Heart left ventricle (tissue), 16 donors: ENCODE data around the gene KIAA0753. TPM values are rescaled to one million over a fixed set of nuclear protein-coding genes. Genes with fewer than 3 reads are reported as not detected.
"Not testable (repeated sequence)": the region's sequence is repeated elsewhere in the genome, so short reads cannot be mapped to it uniquely, and the experiment has no call there.

ENCODE experiments used
- ATAC-seq, 4 donors: fragments of 200-7000 bp; cut with Tn5 transposase; one replicate each; pipeline ENCODE4 v1.9.1; 2020 to 2022; ENCODE audit warnings: moderate library complexity in 4 of 4, mild to moderate bottlenecking in 3 of 4, moderate number of reproducible peaks in 1 of 4
- DNase-seq, 5 donors: peaks; one replicate each; pipeline ENCODE4 v3.0.0-alpha.2; 2020
- H3K27ac ChIP-seq, 12 donors: fragments of 200-600 bp; sonication (generic) in 4 of 12; one replicate each; pipeline versions ENCODE4 v1.5.0 to v1.8.0; 2016 to 2022; ENCODE audit warnings: mild to moderate bottlenecking in 2 of 12
- H3K27me3 ChIP-seq, 9 donors: fragments of 200-600 bp; sonication (generic) in 2 of 9; one replicate each; pipeline versions ENCODE4 v1.5.1 to v1.8.0; 2016 to 2022; ENCODE audit warnings: mild to moderate bottlenecking in 3 of 9
- H3K36me3 ChIP-seq, 9 donors: fragments of 200-600 bp; sonication (generic) in 2 of 9; one replicate each; pipeline versions ENCODE4 v1.5.0 to v1.8.0; 2018 to 2022; ENCODE audit warnings: mild to moderate bottlenecking in 2 of 9
- H3K4me1 ChIP-seq, 12 donors: fragments of 200-600 bp; sonication (generic) in 4 of 12; one replicate each; pipeline versions ENCODE4 v1.5.0 to v1.8.0; 2016 to 2022; ENCODE audit warnings: mild to moderate bottlenecking in 3 of 12
- H3K4me3 ChIP-seq, 12 donors: fragments of 200-600 bp; sonication (generic) in 4 of 12; one replicate each; pipeline versions ENCODE4 v1.5.0 to v1.8.0; 2017 to 2022; ENCODE audit warnings: mild to moderate bottlenecking in 9 of 12, moderate library complexity in 4 of 12
- H3K9me3 ChIP-seq, 12 donors: fragments of 200-600 bp; sonication (generic) in 4 of 12; one replicate each; pipeline versions ENCODE4 v1.5.0 to v1.8.0; 2016 to 2022; ENCODE audit warnings: mild to moderate bottlenecking in 1 of 12
- CTCF ChIP-seq, 12 donors: fragments of 200-600 bp; sonication (generic) in 4 of 12; IDR thresholded peaks; one replicate each; pipeline versions ENCODE4 v1.5.0 to v1.8.0; 2018 to 2022; ENCODE audit warnings: antibody characterized with exemption in 12 of 12, mild to moderate bottlenecking in 5 of 12
- POLR2A ChIP-seq, 2 donors: fragments of 450-650 bp; IDR thresholded peaks; one replicate each; pipeline ENCODE4 v1.6.1; 2017; ENCODE audit warnings: antibody characterized with exemption in 2 of 2, mild to moderate bottlenecking in 2 of 2, moderate library complexity in 2 of 2
- WGBS, 4 donors: extraction: QIAGEN DNeasy Blood & Tissue Kit in 2 of 4; methylation state at CpG; one replicate each; pipeline versions ENCODE4 v1.1.5 to v1.1.7; 2013 to 2018; 5-methylcytosine and 5-hydroxymethylcytosine counted together
- intact Hi-C, 10 donors: fragments of 100-400 bp; cut with DNase I; formaldehyde crosslinking; loops; one replicate each; pipeline versions ENCODE4 v1.11.1 to v1.14.2; 2022
- polyA plus RNA-seq, 2 donors: library from polyadenylated mRNA; stranded (reverse); fragments of 200-250 nt; gene quantifications; one replicate each; pipeline ENCODE4 v1.2.3, GENCODE V29; 2013
- total RNA-seq, 9 donors: library from RNA; depleted of rRNA in 2 of 9; stranded (reverse); fragments of >200 nt in 2 of 9; fragmentation: NEBNext Ultra II Directional in 3 of 9; extraction: Animal tissue kit (Norgen Biotek cat#: 25700) in 3 of 9; gene quantifications; one replicate each; pipeline versions ENCODE4 v1.1.0 to v1.2.4, GENCODE V29; 2016 to 2023
- donor health status: ischemic (EF 13 %, LVEDD 7.1; RV severe dilation, severe dysfunction).
- donor health status: healthy with polysubstance abuse.
- donor health status: DM: no; HTN: yes; CAD: no.
- donor health status: DM: no; HTN: no; CAD: no.
- donor health status: ischemic (EF 25% LVEDD 6.9; RV normal size, moderate dysfunction).
- donor health status: ischemic (EF 25% LVEDD 5.7; RV mildly dilated, moderate dysfunction).
- donor health status: healthy.
- donor health status: DM: yes; HTN: yes; CAD: no.
- donor health status: ischemic (EF 35%, LVEDD 5.7; RV mildly dilated, moderate dysfunction).
- donor health status: nonischemic (EF 11% LVEDD 7.7; RV severe dilation, severe dysfunction).
- donor health status: DM: yes; HTN: yes; CAD: no.
- donor health status: PGD.
- donor health status: ischemic (EF 29% LVEDD 5.4; RV normal size, mild dysfunction).
- donor health status: nonischemic (EF 23%, LVEDD 6.1; RV moderate dilation, normal function).

Gene KIAA0753
- total and polyA plus RNA-seq, 11 donors: 2.7 to 10.2 (median 5.0) TPM

GRCh38 chr17:6574687-6575595, 65.6 kb downstream of the KIAA0753 start:
- Histone ChIP-seq H3K27me3 (no peaks in the 10 kb centered on the region), H3K9me3 (no peaks in the 10 kb centered on the region), H3K36me3 (peaks cover 0 to 31% (median 23%) of the 10 kb centered on the region in 9 donors), H3K27ac (peak overlapping the region in 4 of 12 donors; percentile 13 to 45 (median 28)), H3K4me1 (peaks cover 0 to 24% (median 11%) of the 10 kb centered on the region in 12 donors), H3K4me3 (no peak overlapping the region)
- intact Hi-C loops: loop anchor here in 5 of 10 donors (2.0 to 10.0 kb wide), 3 partner anchors 100 to 108 kb away; no protein-coding TSS in a partner anchor
- TF ChIP-seq POLR2A (IDR thresholded peaks at IDR 0.05): no peak
- TF ChIP-seq CTCF (IDR thresholded peaks at IDR 0.05): no peak
- peak in 4 of 5 donors; percentile 48 to 70 (median 54) for DNase-seq
- peak; percentile 42 to 88 (median 84) for ATAC-seq
- 28 to 37% (median 34%) methylated on average over 23 of the region's 23 CpGs for WGBS, 4 donors

DNA sequence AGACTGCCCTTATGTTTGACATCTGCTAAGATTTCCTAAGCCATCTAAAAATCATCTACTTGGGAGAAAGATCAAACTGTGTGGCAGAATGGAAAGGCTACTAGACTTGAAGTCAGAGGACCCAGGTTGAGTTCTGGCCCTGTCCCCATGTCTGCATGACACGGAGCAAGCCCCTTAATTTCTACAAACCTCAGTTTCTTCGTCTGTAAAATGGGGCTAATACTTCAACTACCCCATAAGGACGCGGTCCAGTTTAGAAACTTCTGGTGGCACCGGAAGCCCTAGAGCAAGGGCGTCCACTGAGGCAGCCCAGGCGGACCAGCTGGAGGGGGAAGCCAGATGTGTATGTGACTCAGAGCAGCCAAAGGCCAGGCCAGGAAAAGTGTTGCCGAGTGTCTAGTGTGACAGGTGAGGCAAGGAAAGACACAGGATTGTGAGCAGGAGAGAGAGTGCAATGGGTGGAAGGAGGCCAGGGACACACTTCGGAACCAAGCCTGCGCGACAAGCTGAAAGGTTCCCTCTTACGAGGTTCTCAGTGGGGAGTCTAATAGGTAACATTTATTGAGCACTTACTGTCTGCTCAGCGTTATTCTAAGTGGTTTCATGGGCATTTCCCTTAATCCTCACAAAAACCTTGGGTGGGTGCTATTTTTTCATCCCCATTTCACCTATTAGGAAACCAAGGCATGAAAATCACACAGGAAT, 66.4 kb downstream of the KIAA0753 start:
- no peak overlapping the region for H3K27ac ChIP-seq
- peaks cover 0 to 23% (median 16%) of the 10 kb centered on the region in 9 donors for H3K36me3 ChIP-seq
- DNase-seq (no peak), ATAC-seq (no peak)
- WGBS, 4 donors: 97 to 98% (median 97%) methylated on average over 13 of the region's 13 CpGs
- H3K4me1 ChIP-seq: peaks cover 0 to 24% (median 11%) of the 10 kb centered on the region in 12 donors
- intact Hi-C loops: loop anchor here in 5 of 10 donors (2.0 to 10.0 kb wide), 3 partner anchors 99 to 107 kb away; no protein-coding TSS in a partner anchor
- no peaks in the 10 kb centered on the region for H3K27me3 ChIP-seq
- no peak for TF ChIP-seq CTCF (IDR thresholded peaks at IDR 0.05)
- H3K4me3 ChIP-seq: no peak overlapping the region
- no peaks in the 10 kb centered on the region for H3K9me3 ChIP-seq

GRCh38 chr17:6573495-6573894, 67.0 kb downstream of the KIAA0753 start:
- H3K9me3 ChIP-seq, DNase-seq, H3K27me3 ChIP-seq, H3K27ac ChIP-seq, ATAC-seq, H3K4me3 ChIP-seq: not testable (repeated sequence)
- peaks cover 0 to 24% (median 11%) of the 10 kb centered on the region in 12 donors for H3K4me1 ChIP-seq
- 96 to 99% (median 97%) methylated on average over 6 of the region's 6 CpGs for WGBS, 4 donors
- intact Hi-C loops: loop anchor here in 4 of 10 donors (5.0 to 10.0 kb wide), 2 partner anchors 99 to 106 kb away; no protein-coding TSS in a partner anchor
- peaks cover 0 to 16% (median 10%) of the 10 kb centered on the region in 9 donors for H3K36me3 ChIP-seq

GRCh38 chr17:6572972-6573370, 67.5 kb downstream of the KIAA0753 start:
- TF ChIP-seq CTCF (IDR thresholded peaks at IDR 0.05) (no peak), POLR2A (IDR thresholded peaks at IDR 0.05) (no peak)
- intact Hi-C loops: loop anchor here in 4 of 10 donors (5.0 to 10.0 kb wide), 2 partner anchors 98 to 106 kb away; no protein-coding TSS in a partner anchor
- no peak for ATAC-seq

More at GRCh38 chr17:6572972-6573370, 67.5 kb downstream of the KIAA0753 start:
- no peak for DNase-seq
- peaks cover 0 to 11% (median 5%) of the 10 kb centered on the region in 9 donors for H3K36me3 ChIP-seq
- WGBS, 4 donors: 91 to 99% (median 97%) methylated on average over 6 to 8 of the region's 8 CpGs
- no peak overlapping the region for H3K4me3 ChIP-seq
- no peak overlapping the region for H3K27ac ChIP-seq
- H3K4me1 ChIP-seq: peaks cover 0 to 24% (median 11%) of the 10 kb centered on the region in 12 donors
- H3K27me3 ChIP-seq: no peaks in the 10 kb centered on the region
- H3K9me3 ChIP-seq: no peaks in the 10 kb centered on the region
